Testis (tissue), 2 donors: ENCODE results near the gene MAP3K15.

Experiments
- CTCF ChIP-seq, 3 experiments: fragments of 450-650 bp in 2 of 3; fragments of 200-600 bp in 1 of 3; sonication (generic) in 1 of 3; IDR thresholded peaks; one replicate each; pipeline ENCODE4 v1.5.1; 2016 to 2019; ENCODE audit warnings: antibody characterized with exemption in 3 of 3, mild to moderate bottlenecking in 2 of 3, moderate library complexity in 1 of 3
- POLR2A ChIP-seq: fragments of 450-650 bp; IDR thresholded peaks from one replicate; pipeline ENCODE4 v1.6.1; 2017; ENCODE audit warnings: antibody characterized with exemption, mild to moderate bottlenecking, moderate library complexity

- TF ChIP-seq POLR2A (no peak), CTCF (IDR thresholded peaks at IDR 0.05) (no peak)
Observed at GRCh38 chrX:19541931-19542330, 26.6 kb upstream of the MAP3K15 start.
